Stromal cell of bone marrow (primary cell): ENCODE measurements around the gene C10orf90.
A peak's percentile ranks its signal among the peaks of the same experiment; 100 is the strongest.
"Not testable (repeated sequence)": the region's sequence is repeated elsewhere in the genome, so short reads cannot be mapped to it uniquely, and the experiment has no call there.

Source experiments
- DNase-seq: peaks from one replicate; pipeline ENCODE4 v3.0.0-alpha.2; 2012; ENCODE audit warnings: low read depth

The C10orf90 gene

DNA sequence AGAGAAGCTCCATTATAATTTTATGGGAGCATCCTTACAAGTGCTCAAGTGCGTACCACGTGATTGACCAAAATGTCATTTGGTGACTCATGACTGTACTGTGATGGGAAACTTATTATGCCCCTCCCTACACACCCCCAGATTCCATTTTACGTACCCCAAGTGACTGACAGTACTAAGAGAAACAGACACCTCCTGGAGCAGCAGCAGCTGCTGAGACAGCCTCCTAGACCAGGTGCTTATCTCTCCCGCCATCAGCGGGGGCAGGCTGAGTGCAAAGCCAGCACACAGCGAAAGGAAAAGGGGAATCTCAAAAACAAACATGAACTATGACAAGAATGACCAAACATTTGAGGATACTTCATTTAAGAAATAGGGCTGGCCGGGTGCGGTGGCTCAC is 278.0 kb downstream of the C10orf90 start:
- no peak for DNase-seq

DNA sequence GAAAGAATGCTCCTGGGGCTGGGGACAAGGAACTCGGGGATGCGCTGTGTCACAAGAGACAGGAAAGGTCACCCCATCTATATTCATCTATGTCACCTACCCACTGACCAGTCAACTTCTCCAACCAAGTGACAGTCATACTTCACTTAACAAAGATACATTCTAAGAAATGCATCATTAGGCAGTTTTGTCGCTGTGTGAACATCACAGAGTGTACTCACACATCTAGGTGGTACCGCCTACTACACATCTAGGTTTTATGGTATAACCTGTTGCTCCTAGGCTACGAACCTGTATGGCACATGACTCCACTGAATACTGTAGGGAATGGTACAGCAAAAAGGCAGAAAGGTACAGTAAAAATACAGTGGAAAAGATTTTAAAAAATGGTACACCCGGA is 278.4 kb downstream of the C10orf90 start:
- no peak for DNase-seq

DNA sequence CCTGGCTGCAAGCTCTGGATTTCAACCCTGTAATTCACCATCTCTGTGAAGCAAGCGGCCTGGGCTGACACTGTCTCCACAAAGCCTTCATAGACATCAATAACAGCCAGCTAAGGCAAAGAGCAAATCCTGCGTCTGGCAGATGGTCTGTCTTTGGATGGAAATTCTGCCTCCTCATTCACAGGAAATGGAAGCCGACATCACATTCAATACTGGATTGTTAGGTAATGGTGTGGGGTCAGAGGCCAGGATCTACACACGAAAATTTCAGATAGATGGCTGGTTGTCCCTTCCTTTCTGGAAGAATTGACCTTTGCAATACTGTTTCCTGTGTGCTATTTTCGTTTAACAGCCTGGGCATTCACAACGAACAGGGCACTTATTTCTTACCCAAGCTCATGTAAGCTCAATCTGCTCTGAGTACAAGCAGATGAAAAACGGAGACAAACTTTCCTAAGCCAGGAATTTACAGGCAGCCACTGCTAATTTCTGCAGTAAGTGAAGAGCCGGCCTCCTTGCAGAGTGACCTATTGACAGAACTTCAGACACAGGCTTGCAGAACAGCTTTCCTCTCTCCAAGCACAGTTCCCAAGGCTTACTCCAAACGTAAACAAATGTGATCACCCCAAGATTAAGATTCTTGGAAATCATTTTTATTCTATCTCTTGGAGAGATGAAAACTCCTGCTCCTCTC is 279.2 kb downstream of the C10orf90 start:
- no peak for DNase-seq

DNA sequence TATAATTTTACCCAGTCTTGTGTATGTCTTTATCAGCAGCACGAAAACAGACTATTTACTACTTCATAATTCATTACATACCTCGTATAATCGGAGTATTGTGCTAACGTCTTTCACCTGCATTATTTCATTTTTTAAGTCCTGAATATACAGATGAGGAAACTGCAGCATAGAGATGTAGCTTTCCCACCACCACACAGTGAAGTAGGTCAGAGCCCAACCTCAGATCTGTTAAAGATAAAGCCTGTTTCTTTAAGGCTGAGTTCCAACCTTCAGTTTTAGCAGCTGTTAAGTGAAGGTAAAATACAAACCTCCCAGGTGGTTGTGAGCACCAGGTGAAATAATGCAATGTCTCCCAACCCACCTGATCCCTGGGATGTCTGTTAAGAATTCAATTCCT is 280.2 kb downstream of the C10orf90 start:
- no peak for DNase-seq

DNA sequence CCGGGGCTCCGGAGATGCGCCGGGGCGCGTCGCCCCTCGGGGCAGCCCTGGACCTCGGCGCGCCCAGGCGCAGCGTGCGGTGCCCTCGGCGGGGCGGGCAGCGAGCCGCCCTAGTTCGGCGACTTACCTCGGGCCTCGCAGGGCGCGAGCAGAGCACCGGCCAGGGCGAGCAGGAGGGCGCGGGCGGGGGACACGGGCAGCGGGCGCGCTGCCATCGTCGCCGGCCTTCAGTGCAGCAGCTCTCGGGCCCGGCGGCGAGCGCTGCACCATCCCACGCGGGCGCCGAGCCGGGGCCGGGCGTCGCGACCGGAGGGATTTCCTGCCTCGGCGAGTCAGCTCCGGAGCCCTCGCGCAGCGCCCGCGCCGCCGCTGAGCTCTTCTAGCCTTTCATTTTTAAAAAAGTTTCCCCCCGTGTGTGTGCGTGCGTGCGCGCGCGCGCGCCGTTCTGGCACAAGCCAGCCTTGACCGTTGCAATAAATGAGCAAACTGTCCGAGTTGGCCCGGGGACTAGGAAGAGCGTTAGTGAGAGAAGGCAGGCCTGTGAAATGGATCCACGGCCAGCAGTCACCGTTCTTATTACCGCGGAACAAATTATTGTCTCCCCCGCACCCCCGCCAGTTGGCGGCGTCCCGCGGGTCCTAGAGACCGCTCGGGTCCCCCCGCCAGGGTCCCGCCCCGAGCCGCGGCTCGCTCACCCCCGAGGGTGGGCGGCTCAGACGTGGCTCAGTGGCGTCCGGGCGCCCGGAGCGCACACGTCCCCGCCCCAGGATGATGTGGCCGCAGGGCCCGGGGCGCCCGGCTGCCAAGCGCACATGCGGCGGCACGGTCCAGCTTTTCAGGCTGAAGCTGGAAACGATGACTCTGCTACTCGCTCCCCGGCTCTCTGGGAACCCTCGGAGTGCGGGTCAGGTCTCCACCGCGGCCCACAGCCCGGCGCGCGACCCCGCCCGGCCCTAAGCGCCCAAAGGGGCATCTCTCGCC is 282.3 kb downstream of the C10orf90 start, which contains the start of gene ADAM12:
ADAM12 (minus strand) TSS at position 547 of the 981 bp plus-strand sequence; CDS start at position 215, 332 bp downstream.
- peak; percentile 70 for DNase-seq

DNA sequence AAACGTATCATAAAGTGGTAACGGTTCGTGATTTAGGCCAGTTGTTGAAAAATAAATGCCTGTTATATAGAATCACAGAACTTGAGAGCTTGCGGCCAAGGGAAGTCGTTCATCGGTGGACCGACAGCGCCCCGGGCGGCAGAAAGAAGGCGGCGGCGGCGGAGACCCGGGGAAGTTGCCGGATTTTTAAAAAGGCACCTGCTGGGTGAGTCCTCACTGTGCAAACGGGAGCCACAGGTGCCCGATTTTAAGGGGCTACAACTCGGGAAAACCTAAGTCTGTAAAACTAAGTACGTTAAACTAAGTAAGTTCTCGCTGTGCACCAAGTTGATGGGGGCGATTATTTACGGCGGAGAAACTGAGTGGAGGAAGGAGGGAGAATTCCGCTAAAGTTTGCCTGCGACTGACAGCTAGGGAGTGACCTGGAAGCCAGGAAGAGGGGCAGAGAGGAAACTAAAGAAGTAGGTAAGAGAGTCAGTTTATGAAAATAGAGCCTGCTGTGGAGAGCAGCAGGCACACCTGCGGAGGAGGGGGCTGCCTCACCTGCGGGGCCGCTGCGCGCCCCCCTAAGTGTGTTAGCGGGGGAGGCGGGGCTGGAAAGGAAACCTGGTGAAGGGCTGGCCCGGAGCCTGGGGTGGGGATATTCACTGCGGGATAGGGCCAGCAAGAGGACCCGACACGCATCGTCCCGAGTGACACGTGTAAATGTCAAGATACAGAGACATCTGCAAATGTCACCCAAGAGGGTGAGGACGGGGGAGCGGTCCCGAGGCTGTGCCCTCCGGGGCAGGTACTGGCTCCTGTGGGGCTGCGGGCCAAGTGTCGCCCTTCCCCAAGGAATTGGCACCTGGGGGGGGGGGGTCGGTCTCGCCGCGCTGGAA is 283.2 kb downstream of the C10orf90 start:
- peak; percentile 68 for DNase-seq

DNA sequence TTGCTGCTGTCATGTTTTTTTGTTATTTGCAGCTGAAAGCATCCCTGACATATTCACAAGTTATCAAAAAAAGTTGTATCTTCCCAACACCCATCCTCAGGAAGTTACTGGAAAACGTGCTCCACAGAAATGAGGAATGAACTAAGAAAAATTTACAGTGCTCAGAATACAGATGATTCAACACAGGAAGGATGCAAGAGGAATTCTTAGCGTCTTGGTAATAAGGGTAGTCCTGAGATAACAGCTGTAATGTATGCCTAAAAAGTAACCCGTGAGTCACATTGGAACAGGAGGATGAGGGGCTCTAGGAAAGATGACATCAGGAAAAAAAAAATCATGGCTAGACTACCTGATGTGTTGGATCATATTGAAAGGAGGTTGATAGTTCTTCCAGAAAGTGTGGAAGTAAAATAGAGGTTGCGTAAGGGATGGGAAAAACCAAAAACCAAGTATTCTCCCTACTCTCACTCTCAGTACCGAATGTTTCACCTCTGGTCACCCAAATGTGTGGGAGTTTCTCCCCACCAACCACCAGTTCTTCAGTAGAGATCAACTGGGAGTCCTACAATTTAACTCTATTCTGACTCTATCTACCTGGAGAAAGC is 286.1 kb downstream of the C10orf90 start:
- no peak for DNase-seq

DNA sequence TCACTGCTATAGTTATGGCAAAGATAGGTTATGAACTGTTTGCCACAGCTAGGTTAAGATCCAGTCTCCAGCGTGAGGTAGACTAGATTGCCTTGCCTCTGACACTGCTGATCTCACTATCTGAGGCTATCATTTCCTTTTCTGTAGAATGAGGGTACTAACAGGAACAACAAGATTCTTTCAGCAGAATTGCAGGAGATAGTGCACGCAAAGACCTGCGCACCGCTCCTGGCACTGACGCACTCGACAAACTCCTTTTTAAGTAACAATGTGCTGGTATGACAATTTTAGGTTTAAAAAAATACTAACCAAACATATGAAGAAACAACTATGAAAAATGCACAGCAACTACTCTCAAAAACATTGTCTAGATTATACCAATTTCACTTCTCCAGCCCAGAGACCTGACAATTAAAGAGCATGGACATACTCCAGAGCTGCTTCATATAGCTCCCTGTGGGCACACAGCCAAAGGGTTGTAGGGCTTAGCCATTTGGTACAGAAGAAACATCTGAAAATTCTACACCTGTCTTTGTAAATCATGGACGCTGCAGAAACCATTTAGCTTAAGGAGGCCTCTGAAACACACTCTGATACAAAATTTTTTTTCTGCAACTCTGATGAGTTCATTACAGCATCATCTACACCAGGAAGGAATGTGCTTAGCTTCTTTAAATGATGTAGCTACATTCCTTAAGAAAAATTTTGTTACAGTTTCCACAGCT is 290.0 kb downstream of the C10orf90 start:
- DNase-seq = no peak

DNA sequence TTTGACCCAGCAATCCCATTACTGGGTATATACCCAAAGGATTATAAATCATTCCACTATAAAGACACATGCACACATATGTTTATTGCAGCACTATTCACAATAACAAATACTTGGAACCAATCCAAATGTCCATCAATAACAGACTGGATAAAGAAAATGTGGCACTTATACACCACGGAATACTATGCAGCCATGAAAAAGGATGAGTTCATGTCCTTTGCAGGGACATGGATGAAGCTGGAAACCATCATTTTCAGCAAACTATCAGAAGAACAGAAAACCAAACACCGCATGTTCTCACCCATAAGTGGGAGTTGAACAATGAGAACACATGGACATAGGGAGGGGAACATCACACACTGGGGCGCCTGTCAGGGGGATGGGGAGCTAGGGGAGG is 291.3 kb downstream of the C10orf90 start:
- not testable (repeated sequence) for DNase-seq

DNA sequence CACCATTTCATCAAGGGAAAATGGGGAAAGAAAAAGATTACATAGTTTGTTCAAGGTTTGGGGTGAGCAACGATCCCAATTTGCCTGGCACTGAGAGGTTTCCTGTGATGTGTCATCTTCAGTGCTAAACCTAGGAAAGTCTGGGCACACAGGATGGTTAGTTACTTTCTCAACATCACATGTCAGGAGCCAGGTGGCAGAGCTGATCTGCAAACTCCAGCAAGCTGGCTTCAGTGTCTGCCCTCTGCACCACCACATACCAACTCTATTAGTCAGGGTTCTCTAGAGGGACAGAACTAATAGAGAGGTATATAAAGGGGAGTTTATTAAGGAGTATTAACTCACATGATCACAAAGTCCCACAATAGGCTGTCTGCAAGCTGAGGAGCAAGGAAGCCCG is 293.5 kb downstream of the C10orf90 start:
- no peak for DNase-seq

DNA sequence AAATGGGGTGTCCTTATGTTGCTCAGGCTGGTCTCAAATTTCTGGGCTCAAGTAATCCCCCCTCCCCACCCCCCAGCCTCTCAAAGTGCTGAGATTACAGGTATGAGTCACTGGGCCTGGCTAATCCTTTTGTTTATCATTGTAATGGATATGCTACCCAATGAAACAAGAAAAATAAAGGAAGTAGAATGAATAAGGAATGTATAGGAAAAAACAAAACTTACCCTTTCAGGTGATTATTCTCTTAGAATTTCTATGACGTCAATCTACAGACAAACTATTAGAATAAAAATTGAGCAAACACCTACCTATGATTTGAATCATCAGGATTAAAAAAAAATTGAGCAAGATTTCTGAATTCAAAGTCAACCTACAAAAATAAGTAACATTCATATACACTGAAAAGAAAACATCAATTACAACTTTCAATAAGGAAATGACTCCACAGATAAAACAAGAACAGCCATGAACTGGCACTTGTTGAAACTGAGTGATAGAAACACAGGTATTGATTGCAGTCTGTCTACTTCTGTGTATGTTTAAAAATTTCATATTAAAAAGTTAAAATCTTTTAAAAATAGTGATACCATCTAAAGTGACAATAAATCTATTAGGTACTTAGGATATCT is 294.5 kb downstream of the C10orf90 start:
- no peak for DNase-seq

DNA sequence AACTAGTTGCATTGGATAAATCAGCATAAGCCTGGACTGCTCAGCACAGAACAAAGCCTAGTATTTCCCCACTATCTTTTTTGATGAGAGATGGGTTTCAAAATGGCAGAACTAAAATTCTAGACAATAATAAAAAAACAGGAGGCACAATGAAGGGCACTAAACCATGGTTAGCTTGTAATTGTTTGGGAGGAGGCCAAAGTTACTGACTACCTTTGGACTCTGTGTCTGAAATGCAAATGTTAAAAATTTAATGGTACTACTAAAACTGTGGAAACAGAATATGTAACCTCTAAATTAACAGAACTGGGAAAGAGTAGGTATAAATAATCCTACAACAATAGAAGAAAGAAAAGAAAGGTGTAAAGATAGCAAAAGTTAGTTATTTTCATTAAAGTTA is 295.2 kb downstream of the C10orf90 start:
- DNase-seq = no peak
